CD4-positive, alpha-beta memory T cell (primary cell): Measurements from ENCODE around the gene PCGF5. TPM values are rescaled to one million over a fixed set of nuclear protein-coding genes. Genes with fewer than 3 reads are reported as not detected.

ENCODE experiments used
- CTCF ChIA-PET: fragments of 350-600 bp; sonication (Branson Sonifier 250); formaldehyde crosslinking; loops from one replicate; lab custom pipeline; 2021; ENCODE audit warnings: inconsistent platforms; ENCODE audit not compliant: partially characterized antibody; lab: Charles Lee
- POLR2A ChIA-PET: fragments of 350-600 bp; sonication (Branson Sonifier 250); formaldehyde crosslinking; loops from one replicate; lab custom pipeline; 2021; ENCODE audit not compliant: partially characterized antibody; lab: Charles Lee
- DNase-seq, 5 donors: peaks; one replicate each; pipeline versions ENCODE4 v3.0.0 to v3.0.0-alpha.2; 2020 to 2022; ENCODE audit warnings: mixed read lengths in 1 of 5
- H3K27ac ChIP-seq: one replicate; pipeline ENCODE4 v1.7.0; 2013; ENCODE audit warnings: low read depth, low read length
- H3K27me3 ChIP-seq: 2 replicates; pipeline ENCODE4 v1.7.0; 2013; ENCODE audit warnings: mild to moderate bottlenecking, low read length, moderate library complexity; ENCODE audit not compliant: insufficient read depth
- H3K36me3 ChIP-seq: 2 replicates; pipeline ENCODE4 v1.7.0; 2013; ENCODE audit warnings: mild to moderate bottlenecking, low read length, moderate library complexity; ENCODE audit not compliant: insufficient read depth
- H3K4me1 ChIP-seq: 2 replicates; pipeline ENCODE4 v1.7.0; 2013; ENCODE audit warnings: mild to moderate bottlenecking, low read length, moderate library complexity; ENCODE audit not compliant: insufficient read depth
- H3K4me3 ChIP-seq, 2 donors: one replicate each; pipeline ENCODE4 v1.7.0; 2013; ENCODE audit warnings: low read length in 2 of 2, mild to moderate bottlenecking in 1 of 2
- H3K9me3 ChIP-seq, 2 donors: one replicate each; pipeline ENCODE4 v1.7.0; 2013; ENCODE audit warnings: low read length in 2 of 2, control low read depth in 1 of 2; ENCODE audit not compliant: control insufficient read depth in 1 of 2
- H3K27ac Mint-ChIP-seq, 7 donors: one replicate each; pipeline ENCODE4 v1.8.0; 2020 to 2021; ENCODE audit warnings: mixed read lengths in 7 of 7, mild to moderate bottlenecking in 6 of 7, inconsistent platforms in 3 of 7, moderate library complexity in 3 of 7
- H3K27me3 Mint-ChIP-seq, 2 donors: one replicate each; pipeline ENCODE4 v1.8.0; 2020 to 2021; ENCODE audit warnings: mixed read lengths in 2 of 2
- H3K36me3 Mint-ChIP-seq, 2 donors: one replicate each; pipeline ENCODE4 v1.8.0; 2020 to 2021; ENCODE audit warnings: mixed read lengths in 2 of 2, inconsistent platforms in 1 of 2, mild to moderate bottlenecking in 1 of 2
- H3K4me1 Mint-ChIP-seq, 4 donors: one replicate each; pipeline ENCODE4 v1.8.0; 2020 to 2021; ENCODE audit warnings: mixed read lengths in 4 of 4, mild to moderate bottlenecking in 1 of 4
- H3K4me3 Mint-ChIP-seq, 8 donors: one replicate each; pipeline ENCODE4 v1.8.0; 2020 to 2021; ENCODE audit warnings: mixed read lengths in 8 of 8, mild to moderate bottlenecking in 7 of 8, moderate library complexity in 6 of 8, inconsistent platforms in 3 of 8
- H3K9me3 Mint-ChIP-seq, 8 donors: one replicate each; pipeline ENCODE4 v1.8.0; 2020 to 2021; ENCODE audit warnings: mixed read lengths in 8 of 8, mild to moderate bottlenecking in 5 of 8, inconsistent platforms in 3 of 8, moderate library complexity in 1 of 8
- intact Hi-C: fragments of 100-400 bp; cut with micrococcal nuclease; formaldehyde crosslinking; loops from one replicate; pipeline ENCODE4 v1.15.1; 2023
- polyA plus RNA-seq, 2 donors: library from polyadenylated mRNA; unstranded; fragments of 300-500 nt; fragmentation: Illumina TruSeq; gene quantifications; one replicate each; pipeline ENCODE4 v1.2.3, GENCODE V29; 2021
- total RNA-seq, 2 experiments: library from RNA; stranded (reverse); gene quantifications; one replicate each; pipeline ENCODE4 v1.2.3, GENCODE V29; 2021

The PCGF5 gene
- total and polyA plus RNA-seq, 4 experiments from 2014 or later, result 51.0 to 84.2 (median 67.2) TPM

GRCh38 chr10:91188889-91189288, 31.6 kb upstream of the PCGF5 start:
- no peaks in the 10 kb centered on the region for H3K36me3 ChIP-seq
- no peaks in the 10 kb centered on the region for H3K9me3 ChIP-seq
- peak overlapping the region in 4 of 7 donors; percentile 29 to 73 (median 39) for H3K27ac Mint-ChIP-seq
- no peak overlapping the region for H3K27ac ChIP-seq
- CTCF ChIA-PET, result no interaction called here
- intact Hi-C loops, result no loop called here
- POLR2A ChIA-PET, result no interaction called here
- H3K4me1 Mint-ChIP-seq, result peaks cover 64 to 90% (median 79%) of the 10 kb centered on the region in 4 donors
- H3K4me1 ChIP-seq, result peaks cover 70% of the 10 kb centered on the region
- H3K4me3 ChIP-seq, result no peak overlapping the region
- H3K9me3 Mint-ChIP-seq, result peaks cover 0 to 3% (median 0%) of the 10 kb centered on the region in 8 donors
- H3K36me3 Mint-ChIP-seq, result peaks cover 14 to 15% of the 10 kb centered on the region in 2 donors
- H3K4me3 Mint-ChIP-seq, result peak overlapping the region in 4 of 8 donors; percentile 9 to 54 (median 22)
- no peak for DNase-seq
- no peaks in the 10 kb centered on the region for H3K27me3 Mint-ChIP-seq
- H3K27me3 ChIP-seq, result no peaks in the 10 kb centered on the region

GRCh38 chr10:91190388-91190870, 30.0 kb upstream of the PCGF5 start:
- H3K4me3 Mint-ChIP-seq, result peak overlapping the region in 2 of 8 donors; percentile 0 to 53
- no peak overlapping the region for H3K27ac ChIP-seq

GRCh38 chr10:91190876-91191583, 29.4 kb upstream of the PCGF5 start:
- DNase-seq, result no peak
- Histone ChIP-seq H3K27me3 (no peaks in the 10 kb centered on the region), H3K36me3 (no peaks in the 10 kb centered on the region), H3K4me3 (no peak overlapping the region), H3K4me1 (peaks cover 65% of the 10 kb centered on the region), H3K9me3 (no peaks in the 10 kb centered on the region), H3K27ac (no peak overlapping the region)
- peak overlapping the region; percentile 15 to 90 (median 54) for H3K27ac Mint-ChIP-seq
- H3K36me3 Mint-ChIP-seq, result peaks cover 7 to 12% of the 10 kb centered on the region in 2 donors
- intact Hi-C loops, result no loop called here
- H3K9me3 Mint-ChIP-seq, result peaks cover 0 to 4% (median 0%) of the 10 kb centered on the region in 8 donors
- H3K4me1 Mint-ChIP-seq, result peaks cover 56 to 84% (median 72%) of the 10 kb centered on the region in 4 donors
- ChIA-PET CTCF (interaction anchor here (1.9 kb wide), 1 partner anchor 19 kb away, joined by 4 read pairs; no protein-coding TSS in a partner anchor), POLR2A (interaction anchor here (1.0 to 1.2 kb wide), 2 partner anchors 27 to 29 kb away, joined by 3 read pairs; partner anchors contain the start of gene PCGF5)
- H3K4me3 Mint-ChIP-seq, result peak overlapping the region in 2 of 8 donors; percentile 26 to 53
- no peaks in the 10 kb centered on the region for H3K27me3 Mint-ChIP-seq

More at GRCh38 chr10:91190388-91190870, 30.0 kb upstream of the PCGF5 start:
- peak overlapping the region in 5 of 7 donors; percentile 11 to 90 (median 41) for H3K27ac Mint-ChIP-seq
- Histone ChIP-seq H3K4me1 (peaks cover 66% of the 10 kb centered on the region), H3K27me3 (no peaks in the 10 kb centered on the region), H3K36me3 (no peaks in the 10 kb centered on the region), H3K9me3 (no peaks in the 10 kb centered on the region), H3K4me3 (no peak overlapping the region)
- no peaks in the 10 kb centered on the region for H3K27me3 Mint-ChIP-seq
- H3K36me3 Mint-ChIP-seq, result peaks cover 10 to 16% of the 10 kb centered on the region in 2 donors
- intact Hi-C loops, result no loop called here
- H3K9me3 Mint-ChIP-seq, result peaks cover 0 to 4% (median 0%) of the 10 kb centered on the region in 8 donors
- DNase-seq, result no peak
- CTCF ChIA-PET, result interaction anchor here (1.9 kb wide), 1 partner anchor 19 kb away, joined by 4 read pairs; no protein-coding TSS in a partner anchor
- peaks cover 62 to 87% (median 77%) of the 10 kb centered on the region in 4 donors for H3K4me1 Mint-ChIP-seq
- POLR2A ChIA-PET, result interaction anchor here (0.9 kb wide), 1 partner anchor 27 kb away, joined by 4 read pairs; no protein-coding TSS in a partner anchor

- Histone ChIP-seq H3K27me3 (no peaks in the 10 kb centered on the region), H3K9me3 (no peaks in the 10 kb centered on the region), H3K27ac (no peak overlapping the region), H3K4me3 (no peak overlapping the region), H3K36me3 (no peaks in the 10 kb centered on the region), H3K4me1 (peaks cover 66% of the 10 kb centered on the region)
- H3K27ac Mint-ChIP-seq, result peak overlapping the region in 3 of 7 donors; percentile 29 to 69 (median 41)
- ChIA-PET CTCF (interaction anchor here (1.9 kb wide), 1 partner anchor 20 kb away, joined by 4 read pairs; no protein-coding TSS in a partner anchor), POLR2A (interaction anchor here (1.0 to 1.2 kb wide), 2 partner anchors 28 to 29 kb away, joined by 3 read pairs; partner anchors contain the start of gene PCGF5)
- DNase-seq, result no peak
- intact Hi-C loops, result no loop called here
- H3K27me3 Mint-ChIP-seq, result no peaks in the 10 kb centered on the region
- no peak overlapping the region for H3K4me3 Mint-ChIP-seq
- peaks cover 4 to 12% of the 10 kb centered on the region in 2 donors for H3K36me3 Mint-ChIP-seq
- H3K9me3 Mint-ChIP-seq, result peaks cover 0 to 4% (median 0%) of the 10 kb centered on the region in 8 donors
- H3K4me1 Mint-ChIP-seq, result peaks cover 58 to 84% (median 72%) of the 10 kb centered on the region in 4 donors
Observed at GRCh38 chr10:91191584-91191919, 28.9 kb upstream of the PCGF5 start.

- Histone ChIP-seq H3K4me1 (peaks cover 76% of the 10 kb centered on the region), H3K36me3 (no peaks in the 10 kb centered on the region), H3K27ac (no peak overlapping the region), H3K4me3 (no peak overlapping the region), H3K9me3 (no peaks in the 10 kb centered on the region), H3K27me3 (no peaks in the 10 kb centered on the region)
- H3K27ac Mint-ChIP-seq, result peak overlapping the region; percentile 6 to 85 (median 48)
- H3K4me3 Mint-ChIP-seq, result peak overlapping the region in 4 of 8 donors; percentile 1 to 9 (median 6)
- DNase-seq, result no peak
- peaks cover 0 to 4% (median 0%) of the 10 kb centered on the region in 8 donors for H3K9me3 Mint-ChIP-seq
- CTCF ChIA-PET, result no interaction called here
- intact Hi-C loops, result no loop called here
- no peaks in the 10 kb centered on the region for H3K27me3 Mint-ChIP-seq
- H3K36me3 Mint-ChIP-seq, result peaks cover 6 to 12% of the 10 kb centered on the region in 2 donors
- peaks cover 65 to 90% (median 80%) of the 10 kb centered on the region in 4 donors for H3K4me1 Mint-ChIP-seq
- POLR2A ChIA-PET, result interaction anchor here (0.7 to 3.1 kb wide), 2 partner anchors 23 to 31 kb away, joined by 3 to 8 read pairs; no protein-coding TSS in a partner anchor
Observed at GRCh38 chr10:91194497-91195179, 25.8 kb upstream of the PCGF5 start.

- Histone ChIP-seq H3K9me3 (no peaks in the 10 kb centered on the region), H3K36me3 (no peaks in the 10 kb centered on the region), H3K27ac (no peak overlapping the region), H3K4me1 (peaks cover 76% of the 10 kb centered on the region), H3K27me3 (no peaks in the 10 kb centered on the region), H3K4me3 (no peak overlapping the region)
- Mint-ChIP-seq H3K9me3 (peaks cover 0 to 4% (median 0%) of the 10 kb centered on the region in 8 donors), H3K36me3 (peaks cover 6 to 12% of the 10 kb centered on the region in 2 donors), H3K4me1 (peaks cover 69 to 90% (median 81%) of the 10 kb centered on the region in 4 donors), H3K27me3 (no peaks in the 10 kb centered on the region), H3K4me3 (no peak overlapping the region), H3K27ac (peak overlapping the region; percentile 43 to 87 (median 60))
- no peak for DNase-seq
- ChIA-PET POLR2A (interaction anchor here (0.8 kb wide), 1 partner anchor 33 kb away, joined by 5 read pairs; no protein-coding TSS in a partner anchor), CTCF (no interaction called here)
- intact Hi-C loops, result no loop called here
Observed at GRCh38 chr10:91196268-91197048, 24.0 kb upstream of the PCGF5 start.
